B cell (primary cell): Measurements from ENCODE around the gene CD34.

ENCODE experiments used
- EZH2 ChIP-seq: IDR thresholded peaks from 2 replicates; pipeline ENCODE4 v1.6.1; 2012; ENCODE audit warnings: borderline replicate concordance, low read depth, mild to moderate bottlenecking, moderate library complexity, low read length; ENCODE audit not compliant: insufficient read depth, poor library complexity, severe bottlenecking
- TF ChIP-seq, protein P1 (sequence below): fragments of 200-600 bp; IDR thresholded peaks from one replicate; pipeline ENCODE4 v1.8.0; 2022; ENCODE audit warnings: antibody characterized with exemption, mild to moderate bottlenecking

DNA sequence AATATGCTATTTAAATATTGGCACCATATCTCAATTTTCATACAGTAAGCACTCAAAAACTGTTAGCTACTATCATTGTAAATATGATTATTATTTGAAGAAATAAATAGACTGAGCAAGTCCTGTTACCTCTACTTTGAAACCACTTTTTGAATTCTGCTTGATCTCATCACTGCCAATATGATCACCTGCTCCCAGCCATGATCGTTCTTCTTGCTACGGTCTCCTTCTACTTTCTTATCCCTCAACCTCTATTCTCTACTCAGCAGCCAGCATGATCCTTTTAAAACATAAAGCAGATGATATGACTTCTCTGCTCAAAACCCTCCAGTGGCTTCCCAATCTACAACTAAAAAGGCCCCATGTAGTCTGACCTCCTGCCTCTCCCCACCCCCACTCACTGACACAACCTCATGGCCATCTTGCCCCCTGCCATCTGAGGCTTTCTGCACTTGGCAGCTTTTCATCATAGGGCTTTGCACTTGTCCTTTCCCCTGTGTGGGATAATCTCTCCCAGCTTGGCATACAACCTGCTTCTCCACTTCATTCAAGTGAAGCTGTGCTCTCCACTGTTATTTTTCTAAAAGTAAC lies 27.2 kb downstream of the CD34 start:
- TF ChIP-seq, protein P1, sequence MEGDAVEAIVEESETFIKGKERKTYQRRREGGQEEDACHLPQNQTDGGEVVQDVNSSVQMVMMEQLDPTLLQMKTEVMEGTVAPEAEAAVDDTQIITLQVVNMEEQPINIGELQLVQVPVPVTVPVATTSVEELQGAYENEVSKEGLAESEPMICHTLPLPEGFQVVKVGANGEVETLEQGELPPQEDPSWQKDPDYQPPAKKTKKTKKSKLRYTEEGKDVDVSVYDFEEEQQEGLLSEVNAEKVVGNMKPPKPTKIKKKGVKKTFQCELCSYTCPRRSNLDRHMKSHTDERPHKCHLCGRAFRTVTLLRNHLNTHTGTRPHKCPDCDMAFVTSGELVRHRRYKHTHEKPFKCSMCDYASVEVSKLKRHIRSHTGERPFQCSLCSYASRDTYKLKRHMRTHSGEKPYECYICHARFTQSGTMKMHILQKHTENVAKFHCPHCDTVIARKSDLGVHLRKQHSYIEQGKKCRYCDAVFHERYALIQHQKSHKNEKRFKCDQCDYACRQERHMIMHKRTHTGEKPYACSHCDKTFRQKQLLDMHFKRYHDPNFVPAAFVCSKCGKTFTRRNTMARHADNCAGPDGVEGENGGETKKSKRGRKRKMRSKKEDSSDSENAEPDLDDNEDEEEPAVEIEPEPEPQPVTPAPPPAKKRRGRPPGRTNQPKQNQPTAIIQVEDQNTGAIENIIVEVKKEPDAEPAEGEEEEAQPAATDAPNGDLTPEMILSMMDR: no peak
- TF ChIP-seq EZH2: no peak
